ENCODE results near the gene TRPC1.
"Not testable (repeated sequence)": the region's sequence is repeated elsewhere in the genome, so short reads cannot be mapped to it uniquely, and the experiment has no call there.

TRPC1 gene

GRCh38 chr3:142746646-142747045 is 22.8 kb downstream of the TRPC1 start:
- Histone ChIP-seq H3K9ac (ENCODE audit: low read depth, low read length) (no peak overlapping the region), H3K4me3 (ENCODE audit: low read depth in 1 of 2, low read length in 2 of 2) (no peak overlapping the region), H3K4me1 (ENCODE audit: insufficient read depth, low read length) (no peaks in the 10 kb centered on the region), H3K4me2 (ENCODE audit: insufficient read depth, low read length) (no peak overlapping the region), H3K79me2 (ENCODE audit: insufficient read depth, low read length) (no peaks in the 10 kb centered on the region), H3K27me3 (ENCODE audit: insufficient read depth, low read length, poor library complexity) (no peaks in the 10 kb centered on the region), H3K9me3 (ENCODE audit: insufficient read depth, low read length, severe bottlenecking) (no peaks in the 10 kb centered on the region), H3K36me3 (ENCODE audit: insufficient read depth, low read length) (no peaks in the 10 kb centered on the region), H4K20me1 (ENCODE audit: insufficient read depth, low read length) (no peaks in the 10 kb centered on the region), H3K27ac (ENCODE audit: low read length) (no peak overlapping the region), H2AFZ (ENCODE audit: low read depth, low read length) (no peak overlapping the region)
- ATAC-seq (ENCODE audit: insufficient read depth, low read depth) (no peak), DNase-seq (no peak)
- no peak for TF ChIP-seq CTCF (IDR thresholded peaks at IDR 0.05; ENCODE audit: borderline replicate concordance, extremely low read depth, low read length, poor library complexity, severe bottlenecking)
- TF ChIP-seq EZH2 (IDR thresholded peaks at IDR 0.05; ENCODE audit: borderline replicate concordance, low read depth, low read length, severe bottlenecking) = no peak

GRCh38 chr3:142750531-142750930 is 26.7 kb downstream of the TRPC1 start:
- not testable (repeated sequence) for H3K4me2 ChIP-seq (ENCODE audit: insufficient read depth, low read length); H3K4me3 ChIP-seq (ENCODE audit: low read depth in 1 of 2, low read length in 2 of 2); ATAC-seq (ENCODE audit: insufficient read depth, low read depth); H3K79me2 ChIP-seq (ENCODE audit: insufficient read depth, low read length); H3K36me3 ChIP-seq (ENCODE audit: insufficient read depth, low read length); H3K27me3 ChIP-seq (ENCODE audit: insufficient read depth, low read length, poor library complexity); H3K9ac ChIP-seq (ENCODE audit: low read depth, low read length); H3K27ac ChIP-seq (ENCODE audit: low read length); H2AFZ ChIP-seq (ENCODE audit: low read depth, low read length); H3K9me3 ChIP-seq (ENCODE audit: insufficient read depth, low read length, severe bottlenecking); H3K4me1 ChIP-seq (ENCODE audit: insufficient read depth, low read length); DNase-seq; H4K20me1 ChIP-seq (ENCODE audit: insufficient read depth, low read length)

GRCh38 chr3:142752605-142753004 is 28.8 kb downstream of the TRPC1 start:
- not testable (repeated sequence) for H3K4me2 ChIP-seq (ENCODE audit: insufficient read depth, low read length); H2AFZ ChIP-seq (ENCODE audit: low read depth, low read length); H4K20me1 ChIP-seq (ENCODE audit: insufficient read depth, low read length); H3K36me3 ChIP-seq (ENCODE audit: insufficient read depth, low read length); H3K9ac ChIP-seq (ENCODE audit: low read depth, low read length); H3K9me3 ChIP-seq (ENCODE audit: insufficient read depth, low read length, severe bottlenecking); H3K4me3 ChIP-seq (ENCODE audit: low read depth in 1 of 2, low read length in 2 of 2); DNase-seq; H3K27me3 ChIP-seq (ENCODE audit: insufficient read depth, low read length, poor library complexity); H3K27ac ChIP-seq (ENCODE audit: low read length); ATAC-seq (ENCODE audit: insufficient read depth, low read depth); H3K79me2 ChIP-seq (ENCODE audit: insufficient read depth, low read length); H3K4me1 ChIP-seq (ENCODE audit: insufficient read depth, low read length)

GRCh38 chr3:142754494-142754893 is 30.7 kb downstream of the TRPC1 start:
- H3K4me3 ChIP-seq (ENCODE audit: low read depth in 1 of 2, low read length in 2 of 2) = no peak overlapping the region
- no peak for ATAC-seq (ENCODE audit: insufficient read depth, low read depth)
- TF ChIP-seq EZH2 (IDR thresholded peaks at IDR 0.05; ENCODE audit: borderline replicate concordance, low read depth, low read length, severe bottlenecking) = no peak
- no peak for TF ChIP-seq CTCF (IDR thresholded peaks at IDR 0.05; ENCODE audit: borderline replicate concordance, extremely low read depth, low read length, poor library complexity, severe bottlenecking)

More at GRCh38 chr3:142754494-142754893, 30.7 kb downstream of the TRPC1 start:
- no peaks in the 10 kb centered on the region for H3K36me3 ChIP-seq (ENCODE audit: insufficient read depth, low read length)
- no peaks in the 10 kb centered on the region for H3K9me3 ChIP-seq (ENCODE audit: insufficient read depth, low read length, severe bottlenecking)
- H2AFZ ChIP-seq (ENCODE audit: low read depth, low read length) = no peak overlapping the region
- no peaks in the 10 kb centered on the region for H4K20me1 ChIP-seq (ENCODE audit: insufficient read depth, low read length)
- no peaks in the 10 kb centered on the region for H3K79me2 ChIP-seq (ENCODE audit: insufficient read depth, low read length)
- no peak overlapping the region for H3K9ac ChIP-seq (ENCODE audit: low read depth, low read length)
- DNase-seq = no peak
- H3K4me1 ChIP-seq (ENCODE audit: insufficient read depth, low read length) = no peaks in the 10 kb centered on the region
- H3K27ac ChIP-seq (ENCODE audit: low read length) = no peak overlapping the region
- H3K4me2 ChIP-seq (ENCODE audit: insufficient read depth, low read length) = no peak overlapping the region
- no peaks in the 10 kb centered on the region for H3K27me3 ChIP-seq (ENCODE audit: insufficient read depth, low read length, poor library complexity)

Data from DND-41 (cell line).